ENCODE results near the gene SEMA3A. TPM values are rescaled to one million over a fixed set of nuclear protein-coding genes. Genes with fewer than 3 reads are reported as not detected.

Gene SEMA3A
- total RNA-seq (2022; extraction: Qiagen RNA extraction; ENCODE audit: low read depth): 3.7 to 6.6 TPM (median 4.8 TPM) in 5 replicates

DNA sequence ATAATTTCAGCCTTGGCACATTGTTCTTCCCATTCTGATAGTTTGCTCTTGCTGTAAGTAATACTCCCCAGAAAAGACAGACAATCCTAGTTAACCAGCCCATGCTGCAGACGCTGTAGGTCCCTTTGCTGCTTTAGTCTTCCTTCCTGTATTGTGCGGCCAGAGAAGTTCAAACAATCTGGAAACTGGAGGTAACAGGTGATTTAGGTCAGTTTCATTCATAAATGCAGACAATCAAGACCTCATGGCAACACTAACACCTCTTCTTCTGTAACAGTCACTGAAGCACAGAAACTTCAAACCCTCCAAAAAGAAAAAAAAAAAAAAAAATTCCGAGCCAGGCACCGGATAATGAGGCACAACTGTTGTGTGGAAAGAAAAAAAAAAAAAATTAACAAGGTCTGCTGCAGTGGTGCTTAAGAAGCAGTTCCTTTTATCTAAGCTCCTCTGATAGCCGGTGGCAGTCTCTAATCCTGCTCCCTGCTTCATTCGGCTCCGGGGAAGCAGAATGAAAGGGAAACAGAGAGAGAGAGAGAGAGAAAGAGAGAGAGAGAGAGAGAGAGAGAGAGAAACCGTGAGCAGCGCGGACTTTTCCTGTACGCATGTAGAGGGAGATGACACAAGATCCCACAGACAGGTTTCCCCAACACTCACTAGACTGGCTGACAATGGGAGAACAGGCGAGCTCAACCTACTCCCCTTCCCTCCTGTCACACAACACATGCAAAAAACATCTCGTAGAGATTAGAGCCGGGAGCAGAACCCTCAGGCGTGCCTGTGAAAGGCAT, at the start of gene SEMA3A:
SEMA3A (minus strand) TSS at position 306 of the 788 bp plus-strand sequence; CDS start at position 103, 203 bp downstream.

All from A549 treated with ZK216348 at 1 μM for 4 hours (cell line).